Stomach (tissue), 4 donors: ENCODE data around the gene MRPS2.

Source experiments
- POLR2AphosphoS5 ChIP-seq, 3 donors: sonication (generic); formaldehyde crosslinking; IDR thresholded peaks; one replicate each; pipeline ENCODE4 v1.6.1; 2016; ENCODE audit warnings: antibody characterized with exemption in 3 of 3
- TF ChIP-seq, protein P1 (sequence below), 7 experiments: fragments of 450-650 bp in 4 of 7; fragments of 200-600 bp in 3 of 7; sonication (generic) in 3 of 7; IDR thresholded peaks; one replicate each; pipeline ENCODE4 v1.5.1; 2016 to 2019; ENCODE audit warnings: antibody characterized with exemption in 7 of 7, control low read depth in 2 of 7, mild to moderate bottlenecking in 1 of 7

DNA sequence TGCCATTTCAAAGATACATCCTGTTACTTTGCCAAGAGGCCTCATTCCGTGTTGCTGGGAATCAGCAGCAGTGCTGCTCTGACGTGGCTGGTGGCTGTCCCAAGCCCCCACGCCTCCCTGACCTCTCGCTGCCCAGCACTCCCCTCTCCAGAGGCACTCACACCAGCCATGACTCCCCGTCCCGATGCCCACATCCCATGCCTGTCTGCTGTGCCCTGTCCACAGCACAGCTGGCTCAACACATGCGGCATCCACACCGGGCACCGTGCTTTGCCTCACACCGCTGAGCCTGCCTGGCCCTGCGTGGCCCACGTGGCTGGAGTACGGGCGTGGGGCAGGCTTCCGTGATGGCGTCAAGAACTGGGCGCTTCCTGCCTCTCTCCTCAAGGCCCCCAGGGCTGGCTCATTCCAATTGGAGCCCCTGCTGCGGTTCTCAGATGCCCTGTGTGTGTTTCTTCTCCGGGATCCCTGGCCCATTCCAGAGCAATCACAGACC, 12.9 kb downstream of the MRPS2 start:
- TF ChIP-seq, protein P1, sequence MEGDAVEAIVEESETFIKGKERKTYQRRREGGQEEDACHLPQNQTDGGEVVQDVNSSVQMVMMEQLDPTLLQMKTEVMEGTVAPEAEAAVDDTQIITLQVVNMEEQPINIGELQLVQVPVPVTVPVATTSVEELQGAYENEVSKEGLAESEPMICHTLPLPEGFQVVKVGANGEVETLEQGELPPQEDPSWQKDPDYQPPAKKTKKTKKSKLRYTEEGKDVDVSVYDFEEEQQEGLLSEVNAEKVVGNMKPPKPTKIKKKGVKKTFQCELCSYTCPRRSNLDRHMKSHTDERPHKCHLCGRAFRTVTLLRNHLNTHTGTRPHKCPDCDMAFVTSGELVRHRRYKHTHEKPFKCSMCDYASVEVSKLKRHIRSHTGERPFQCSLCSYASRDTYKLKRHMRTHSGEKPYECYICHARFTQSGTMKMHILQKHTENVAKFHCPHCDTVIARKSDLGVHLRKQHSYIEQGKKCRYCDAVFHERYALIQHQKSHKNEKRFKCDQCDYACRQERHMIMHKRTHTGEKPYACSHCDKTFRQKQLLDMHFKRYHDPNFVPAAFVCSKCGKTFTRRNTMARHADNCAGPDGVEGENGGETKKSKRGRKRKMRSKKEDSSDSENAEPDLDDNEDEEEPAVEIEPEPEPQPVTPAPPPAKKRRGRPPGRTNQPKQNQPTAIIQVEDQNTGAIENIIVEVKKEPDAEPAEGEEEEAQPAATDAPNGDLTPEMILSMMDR (IDR thresholded peaks at IDR 0.05) = no peak
- no peak for TF ChIP-seq POLR2AphosphoS5 (IDR thresholded peaks at IDR 0.05)
